Endometrium (tissue), 2 donors: Measurements from ENCODE around the gene FAM9C.
"Not testable (repeated sequence)": the region's sequence is repeated elsewhere in the genome, so short reads cannot be mapped to it uniquely, and the experiment has no call there.

Source experiments
- FAIRE-seq: peaks from 2 replicates; lab custom pipeline; 2012; peaks lifted over from hg19 to GRCh38; lab: Jason Lieb, UNC
- donor health status: control.
- donor health status: control.

Gene FAM9C

GRCh38 chrX:13043138-13043537, 1.3 kb downstream of the FAM9C start:
- FAIRE-seq, result no peak

- no peak for FAIRE-seq
Observed at GRCh38 chrX:13036896-13037295, 7.5 kb downstream of the FAM9C start.

DNA sequence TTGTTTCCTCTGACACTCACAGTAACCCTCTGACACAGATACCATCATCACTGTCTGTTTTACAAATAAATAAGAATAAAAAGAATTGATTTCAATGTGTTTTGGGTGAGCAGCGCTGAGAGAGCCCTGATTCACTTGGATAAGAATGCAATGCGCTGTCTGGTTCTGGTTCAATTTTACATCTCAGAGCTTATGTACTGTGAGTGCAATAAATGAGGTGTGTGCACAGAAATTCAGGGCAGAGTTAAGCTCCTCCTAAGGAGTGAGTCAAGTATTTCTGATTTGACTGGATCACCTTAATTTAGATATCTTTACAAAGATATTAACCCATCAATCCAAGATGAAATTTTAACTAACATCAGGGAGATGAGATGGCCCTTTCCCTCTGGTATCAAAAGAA, 11.2 kb downstream of the FAM9C start:
- no peak for FAIRE-seq

GRCh38 chrX:13029887-13030771, 14.3 kb downstream of the FAM9C start:
- no peak for FAIRE-seq

DNA sequence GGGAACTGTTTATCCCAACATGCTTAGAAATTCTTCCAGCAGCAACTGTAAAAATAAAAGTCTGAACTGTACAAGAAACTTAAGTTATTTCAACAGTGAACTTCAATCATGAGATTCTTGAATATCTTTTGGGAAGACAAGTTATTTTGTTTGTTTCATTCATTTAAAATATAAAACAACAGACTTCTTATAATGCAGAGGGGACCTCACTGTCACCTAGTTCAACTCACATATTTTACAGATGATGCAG, 14.9 kb downstream of the FAM9C start:
- peak; percentile 64 for FAIRE-seq

DNA sequence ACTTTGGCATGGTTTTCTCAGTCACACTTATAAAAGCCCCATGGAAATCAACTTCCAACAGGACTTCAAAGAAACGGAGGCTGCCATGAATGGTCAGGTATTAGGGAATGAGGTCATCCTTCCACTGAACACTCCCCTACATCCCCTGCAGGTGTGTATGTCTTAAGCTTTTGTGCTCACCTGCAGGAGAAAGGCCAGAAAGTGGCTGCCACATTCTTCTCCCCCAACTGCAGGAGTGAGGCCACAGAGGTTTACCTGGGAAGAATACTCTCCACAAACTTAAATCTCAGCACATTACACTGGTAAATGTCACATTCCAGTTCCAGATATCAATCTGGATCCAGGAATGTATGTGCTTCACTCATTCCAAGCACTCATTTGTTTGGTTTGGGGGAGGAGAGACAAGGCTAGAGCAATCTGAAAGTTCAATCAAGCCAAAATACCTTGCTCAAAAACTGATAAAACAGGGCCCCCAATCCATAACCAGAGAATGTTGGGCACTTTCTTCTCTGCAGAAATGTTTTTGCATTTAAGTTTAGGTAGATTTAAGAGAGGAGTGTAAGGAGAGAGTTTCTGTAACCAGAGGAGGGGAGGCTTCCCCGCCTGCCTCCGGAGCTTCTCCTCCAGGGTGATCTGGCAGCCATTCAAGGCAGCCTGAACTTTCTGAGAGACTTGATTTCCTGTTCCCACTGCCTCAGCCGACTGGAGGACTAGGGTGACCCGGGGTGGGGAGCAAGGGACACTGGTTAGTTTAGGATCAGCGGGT, 15.4 kb downstream of the FAM9C start:
- FAIRE-seq, result no peak

- FAIRE-seq, result no peak
Observed at GRCh38 chrX:13026877-13027652, 17.4 kb downstream of the FAM9C start.

GRCh38 chrX:13024986-13025385, 19.4 kb downstream of the FAM9C start:
- no peak for FAIRE-seq

DNA sequence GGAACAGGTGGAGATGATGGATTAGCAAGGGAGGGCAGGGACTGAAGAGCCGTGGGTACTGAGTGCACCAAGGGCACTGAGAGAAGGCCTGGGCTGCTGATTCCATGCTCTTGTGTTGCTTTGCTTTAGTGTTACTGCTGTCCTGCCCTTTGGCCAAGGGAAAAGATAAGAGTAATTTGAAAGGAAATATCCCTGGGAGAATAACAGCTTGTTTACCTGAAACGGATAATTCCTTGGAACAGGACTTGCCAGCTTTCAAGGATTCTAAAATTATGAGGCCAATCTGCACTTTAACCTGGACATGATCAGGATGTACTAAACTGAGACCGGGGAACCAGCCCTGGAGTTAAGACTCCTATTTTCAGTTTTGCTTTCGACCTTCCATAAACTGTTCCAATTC, 20.4 kb downstream of the FAM9C start:
- FAIRE-seq, result no peak

DNA sequence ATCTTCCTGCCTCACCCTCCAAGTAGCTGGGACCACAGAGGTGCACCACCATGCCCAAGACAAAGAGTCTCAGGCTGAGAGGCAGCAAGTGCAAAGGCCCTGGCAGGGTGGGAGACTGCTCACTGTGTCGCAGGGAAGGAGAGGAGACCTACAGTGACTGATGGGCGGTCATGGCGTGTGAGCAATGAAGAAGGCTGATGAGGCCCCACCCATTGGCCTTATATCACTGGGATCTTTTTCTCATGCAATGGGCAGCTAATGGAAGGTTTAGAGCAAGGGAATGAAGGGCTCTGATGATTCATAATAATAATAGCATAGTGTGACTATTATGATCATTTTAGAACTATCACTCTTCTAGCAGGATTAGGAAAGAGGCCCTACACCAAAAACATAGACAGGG, 20.9 kb downstream of the FAM9C start:
- FAIRE-seq, result no peak

GRCh38 chrX:13022926-13023325, 21.5 kb downstream of the FAM9C start:
- no peak for FAIRE-seq

DNA sequence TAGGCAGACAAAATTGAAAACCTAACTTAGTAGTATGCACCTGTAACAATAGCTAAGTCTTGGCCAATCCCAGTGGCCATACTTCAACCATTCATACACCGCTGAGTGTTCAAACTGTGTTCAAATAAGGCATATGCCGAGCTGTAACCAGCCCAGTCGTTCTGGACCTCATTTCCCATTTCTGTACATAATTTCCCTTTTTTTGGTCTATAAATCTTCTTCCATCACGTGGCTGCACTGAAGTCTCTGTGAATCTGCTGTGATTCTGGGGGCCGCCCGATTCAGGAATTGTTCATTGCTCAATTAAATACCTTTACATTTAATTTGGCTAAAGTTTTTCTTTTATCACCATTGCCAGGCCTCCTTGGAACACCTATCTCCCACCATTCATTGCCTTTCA, 27.7 kb downstream of the FAM9C start:
- FAIRE-seq, result not testable (repeated sequence)

GRCh38 chrX:13015536-13016236, 28.7 kb downstream of the FAM9C start:
- FAIRE-seq, result no peak

GRCh38 chrX:13014111-13015096, 30.0 kb downstream of the FAM9C start:
- no peak for FAIRE-seq

DNA sequence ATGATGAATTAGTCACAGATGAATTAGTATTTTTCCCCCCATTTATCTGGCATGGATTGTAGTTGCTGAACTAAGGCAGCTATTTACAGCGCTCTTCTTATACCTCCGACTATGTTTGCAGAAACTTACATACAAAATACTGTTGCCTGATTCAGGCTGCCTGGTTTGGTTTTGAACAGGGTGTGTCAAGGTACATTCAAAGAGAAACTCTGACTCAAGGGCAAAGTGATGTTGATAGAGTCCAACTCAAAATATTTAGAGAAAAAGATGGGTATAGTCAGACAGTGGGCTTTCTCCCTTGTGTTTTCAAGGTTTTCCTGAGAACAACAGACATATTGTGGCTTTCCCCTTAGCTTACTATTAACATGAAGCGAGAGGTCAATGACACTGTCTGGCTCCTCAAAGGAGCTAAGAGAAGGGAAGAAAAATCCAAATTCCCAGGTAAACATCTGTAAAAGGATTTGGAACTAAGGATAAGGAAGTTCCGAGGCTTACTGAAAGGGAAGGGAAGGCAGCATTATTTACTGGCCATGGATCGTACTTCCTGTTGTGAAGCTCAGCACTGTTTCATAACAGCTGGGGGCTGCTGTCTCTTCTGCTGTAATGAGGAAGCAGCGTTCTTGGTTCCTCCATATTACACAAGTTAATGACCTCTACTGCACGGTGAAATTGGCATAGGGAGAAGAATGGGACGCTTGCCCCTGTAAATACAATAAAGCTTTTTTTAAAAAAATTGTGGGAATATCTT, 30.9 kb downstream of the FAM9C start:
- no peak for FAIRE-seq

GRCh38 chrX:13010546-13010945, 33.9 kb downstream of the FAM9C start:
- FAIRE-seq, result no peak

DNA sequence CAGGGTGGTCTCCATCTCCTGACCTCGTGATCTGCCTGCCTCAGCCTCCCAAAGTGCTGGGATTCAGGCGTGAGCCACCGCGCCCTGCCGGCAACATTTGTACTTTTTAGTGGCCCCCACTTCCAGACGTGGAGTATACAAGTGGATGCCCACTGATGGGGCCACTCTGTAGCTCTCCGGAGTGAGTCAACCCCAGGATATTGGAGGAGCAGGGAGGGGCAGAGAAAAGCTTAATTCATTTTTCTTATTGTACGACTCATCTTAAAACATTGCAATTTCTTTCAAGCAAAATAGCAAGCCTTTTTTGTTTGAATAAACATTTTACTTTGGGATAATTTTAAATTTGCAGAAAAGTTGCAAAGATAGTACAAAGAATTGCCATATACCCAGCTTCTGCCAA, 34.6 kb downstream of the FAM9C start:
- no peak for FAIRE-seq

GRCh38 chrX:13009273-13009672, 35.1 kb downstream of the FAM9C start:
- no peak for FAIRE-seq

DNA sequence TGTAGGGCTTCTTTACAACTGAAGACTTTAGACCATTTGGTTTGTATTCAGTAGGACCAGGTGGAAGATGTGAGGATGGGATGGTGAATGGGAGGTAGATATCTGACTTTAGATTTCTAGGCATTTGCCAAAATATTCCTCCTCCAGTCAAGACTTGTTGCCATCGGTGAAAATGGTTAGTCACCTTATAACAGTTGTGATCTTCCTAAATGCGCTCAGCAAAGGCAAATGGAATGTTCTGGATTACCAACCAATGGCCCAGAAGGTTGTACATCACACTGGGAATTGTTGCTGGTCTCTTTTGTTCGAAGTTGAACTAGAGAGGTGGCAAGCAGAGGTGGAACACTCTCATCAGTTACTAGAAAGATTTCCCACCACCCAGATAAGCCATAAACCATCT, 35.6 kb downstream of the FAM9C start:
- no peak for FAIRE-seq

GRCh38 chrX:13008189-13008533, 36.3 kb downstream of the FAM9C start:
- no peak for FAIRE-seq
